Hepatocyte (in vitro differentiated cells): ENCODE data around the gene ROBO1. TPM values are rescaled to one million over a fixed set of nuclear protein-coding genes. Genes with fewer than 3 reads are reported as not detected.

ENCODE experiments used
- DNase-seq: peaks from one replicate; pipeline ENCODE4 v3.0.0-alpha.2; 2016; ENCODE audit warnings: low spot score
- H2AFZ ChIP-seq: fragments of 200-600 bp; sonication (generic); 2 replicates; pipeline ENCODE4 v1.6.0; 2016; ENCODE audit warnings: antibody characterized with exemption, mild to moderate bottlenecking
- H3K27ac ChIP-seq: fragments of 200-600 bp; sonication (generic); 2 replicates; pipeline ENCODE4 v1.5.1; 2016; ENCODE audit warnings: mild to moderate bottlenecking
- H3K27me3 ChIP-seq: fragments of 200-600 bp; sonication (generic); 2 replicates; pipeline ENCODE4 v1.6.1; 2016
- H3K36me3 ChIP-seq: fragments of 200-600 bp; sonication (generic); replicated peaks from 2 replicates; pipeline ENCODE4 v1.5.1; 2016; ENCODE audit warnings: low read depth; ENCODE audit not compliant: insufficient read depth
- H3K4me1 ChIP-seq: fragments of 200-600 bp; sonication (generic); 2 replicates; pipeline ENCODE4 v1.5.1; 2016; ENCODE audit warnings: mild to moderate bottlenecking, moderate library complexity; ENCODE audit not compliant: insufficient read depth
- H3K4me2 ChIP-seq: fragments of 200-600 bp; sonication (generic); 2 replicates; pipeline ENCODE4 v1.6.0; 2016
- H3K4me3 ChIP-seq: fragments of 200-600 bp; sonication (generic); 2 replicates; pipeline ENCODE4 v1.5.1; 2016; ENCODE audit warnings: mild to moderate bottlenecking
- H3K79me2 ChIP-seq: fragments of 200-600 bp; sonication (generic); 2 replicates; pipeline ENCODE4 v1.6.0; 2017; ENCODE audit warnings: mild to moderate bottlenecking
- H3K9me2 ChIP-seq: fragments of 200-600 bp; sonication (generic); replicated peaks from 2 replicates; pipeline ENCODE4 v1.6.0; 2017; ENCODE audit warnings: mild to moderate bottlenecking; ENCODE audit not compliant: insufficient read depth
- H3K9me3 ChIP-seq: fragments of 200-600 bp; sonication (generic); 2 replicates; pipeline ENCODE4 v1.5.1; 2016; ENCODE audit warnings: low read depth, mild to moderate bottlenecking
- H4K20me1 ChIP-seq: fragments of 200-600 bp; sonication (generic); 2 replicates; pipeline ENCODE4 v1.6.0; 2016; ENCODE audit warnings: mild to moderate bottlenecking; ENCODE audit not compliant: insufficient read depth, poor library complexity, severe bottlenecking
- CTCF ChIP-seq: fragments of 200-600 bp; sonication (generic); IDR thresholded peaks from 2 replicates; pipeline ENCODE4 v1.5.1; 2016; ENCODE audit warnings: antibody characterized with exemption, mild to moderate bottlenecking; ENCODE audit not compliant: poor library complexity
- EZH2 ChIP-seq: fragments of 200-600 bp; sonication (generic); IDR thresholded peaks from 2 replicates; pipeline ENCODE4 v1.6.1; 2016; ENCODE audit warnings: antibody characterized with exemption, mild to moderate bottlenecking, borderline replicate concordance
- EZH2phosphoT487 ChIP-seq: fragments of 200-600 bp; sonication (generic); IDR thresholded peaks from one replicate; pipeline ENCODE4 v1.6.1; 2018; ENCODE audit warnings: antibody characterized with exemption, mild to moderate bottlenecking, low read depth, moderate library complexity; ENCODE audit not compliant: unreplicated experiment, severe bottlenecking
- WGBS: methylation state at CpG from one replicate; pipeline ENCODE4 v1.1.6; 2016; ENCODE audit warnings: low lambda C conversion rate; ENCODE audit errors: missing lambda C conversion rate; 5-methylcytosine and 5-hydroxymethylcytosine counted together
- polyA plus RNA-seq: library from polyadenylated mRNA; unstranded; fragments of >200 nt; fragmentation: Nextera tagmentation; extraction: Ambion mirVana; gene quantifications from 2 replicates; pipeline ENCODE4 v1.2.1, GENCODE V29; 2016
- total RNA-seq: library from RNA; depleted of rRNA; stranded (reverse); fragments of >200 nt; gene quantifications from 2 replicates; pipeline ENCODE4 v1.2.3, GENCODE V29; 2014

The ROBO1 gene
- total and polyA plus RNA-seq, 2 experiments from 2014 or later, result 13.6 to 44.3 TPM

- H3K4me3 ChIP-seq, result peak overlapping the region; percentile 43
- TF ChIP-seq EZH2phosphoT487 (no peak), EZH2 (no peak)
- no peaks in the 10 kb centered on the region for H3K9me2 ChIP-seq
- no peak for DNase-seq
- peaks cover 6% of the 10 kb centered on the region for H3K4me1 ChIP-seq
- no peaks in the 10 kb centered on the region for H3K9me3 ChIP-seq
- H3K27ac ChIP-seq, result peak overlapping the region; percentile 90
- H3K36me3 ChIP-seq, result no peaks in the 10 kb centered on the region
- H3K27me3 ChIP-seq, result no peaks in the 10 kb centered on the region
- no peak overlapping the region for H2AFZ ChIP-seq
- peaks cover 55% of the 10 kb centered on the region for H3K79me2 ChIP-seq
- 3% methylated on average over 8 of the region's 8 CpGs for whole genome bisulfite sequencing
- peaks cover 6% of the 10 kb centered on the region for H4K20me1 ChIP-seq
- H3K4me2 ChIP-seq, result peak overlapping the region; percentile 79
These were observed 751.0 kb downstream of the ROBO1 start for GRCh38 chr3:79016587-79017376.

GRCh38 chr3:79015854-79016253 lies 751.9 kb downstream of the ROBO1 start:
- TF ChIP-seq EZH2 (no peak), CTCF (no peak), EZH2phosphoT487 (no peak)

GRCh38 chr3:79012946-79013362 lies 754.8 kb downstream of the ROBO1 start:
- no peak for DNase-seq
- peaks cover 6% of the 10 kb centered on the region for H3K4me1 ChIP-seq
- no peak overlapping the region for H3K4me2 ChIP-seq
- whole genome bisulfite sequencing, result 72% methylated on average over 2 of the region's 2 CpGs
- H3K79me2 ChIP-seq, result peaks cover 80% of the 10 kb centered on the region
- H2AFZ ChIP-seq, result no peak overlapping the region
- H3K27me3 ChIP-seq, result no peaks in the 10 kb centered on the region
- no peak overlapping the region for H3K4me3 ChIP-seq
- no peaks in the 10 kb centered on the region for H3K36me3 ChIP-seq
- H4K20me1 ChIP-seq, result peaks cover 16% of the 10 kb centered on the region
- H3K9me3 ChIP-seq, result no peaks in the 10 kb centered on the region
- no peaks in the 10 kb centered on the region for H3K9me2 ChIP-seq
- TF ChIP-seq EZH2phosphoT487 (no peak), CTCF (no peak), EZH2 (no peak)
- no peak overlapping the region for H3K27ac ChIP-seq

More at GRCh38 chr3:79015854-79016253, 751.9 kb downstream of the ROBO1 start:
- 45% methylated on average over 1 of the region's 1 CpG for WGBS
- peaks cover 6% of the 10 kb centered on the region for H3K4me1 ChIP-seq
- no peak for DNase-seq
- H2AFZ ChIP-seq, result no peak overlapping the region
- no peak overlapping the region for H3K27ac ChIP-seq
- no peaks in the 10 kb centered on the region for H3K27me3 ChIP-seq
- no peaks in the 10 kb centered on the region for H3K9me2 ChIP-seq
- H3K4me2 ChIP-seq, result peak overlapping the region; percentile 79
- H3K9me3 ChIP-seq, result no peaks in the 10 kb centered on the region
- H3K79me2 ChIP-seq, result peaks cover 65% of the 10 kb centered on the region
- no peaks in the 10 kb centered on the region for H3K36me3 ChIP-seq
- no peak overlapping the region for H3K4me3 ChIP-seq
- H4K20me1 ChIP-seq, result peaks cover 13% of the 10 kb centered on the region

GRCh38 chr3:79012530-79012913 lies 755.3 kb downstream of the ROBO1 start:
- no peaks in the 10 kb centered on the region for H3K36me3 ChIP-seq
- H3K4me1 ChIP-seq, result peaks cover 6% of the 10 kb centered on the region
- peaks cover 16% of the 10 kb centered on the region for H4K20me1 ChIP-seq
- peaks cover 84% of the 10 kb centered on the region for H3K79me2 ChIP-seq
- H3K27me3 ChIP-seq, result no peaks in the 10 kb centered on the region
- no peak for DNase-seq
- no peak overlapping the region for H3K27ac ChIP-seq
- H3K4me2 ChIP-seq, result no peak overlapping the region
- H3K4me3 ChIP-seq, result no peak overlapping the region
- H3K9me3 ChIP-seq, result no peaks in the 10 kb centered on the region
- H2AFZ ChIP-seq, result no peak overlapping the region
- H3K9me2 ChIP-seq, result no peaks in the 10 kb centered on the region
- TF ChIP-seq CTCF, result no peak
- no peak for TF ChIP-seq EZH2
- TF ChIP-seq EZH2phosphoT487, result no peak
- WGBS, result 79% methylated on average over 2 of the region's 2 CpGs
